NCI-H82 treated with DMSO at 0.1 percent for 48 hours (cell line): Measurements from ENCODE around the gene GOLGA6L4.
"Not testable (repeated sequence)": the region's sequence is repeated elsewhere in the genome, so short reads cannot be mapped to it uniquely, and the experiment has no call there.

Experiments used
- DNase-seq: peaks from one replicate; lab custom pipeline; 2025; ENCODE audit not compliant: unreplicated experiment; lab: John Stamatoyannopoulos, UW

GOLGA6L4 gene

GRCh38 chr15:84235573-84235972 lies at the start of gene GOLGA6L4:
TSS of gene GOLGA6L4 (plus strand) at chr15:84235773. CDS start at chr15:84235835, 62 bp downstream.
- DNase-seq, result not testable (repeated sequence)

GRCh38 chr15:84192982-84193381 lies 42.6 kb upstream of the GOLGA6L4 start:
- not testable (repeated sequence) for DNase-seq

GRCh38 chr15:84195603-84196002 lies 40.0 kb upstream of the GOLGA6L4 start:
- not testable (repeated sequence) for DNase-seq

- DNase-seq, result not testable (repeated sequence)
Measured at GRCh38 chr15:84196530-84197188, 38.9 kb upstream of the GOLGA6L4 start.

- not testable (repeated sequence) for DNase-seq
Measured at GRCh38 chr15:84199865-84200264, 35.7 kb upstream of the GOLGA6L4 start.

GRCh38 chr15:84246441-84246840 lies 10.9 kb downstream of the GOLGA6L4 start:
- DNase-seq, result not testable (repeated sequence)
